Measurements from ENCODE around the gene ATP5F1E. TPM values are rescaled to one million over a fixed set of nuclear protein-coding genes. Genes with fewer than 3 reads are reported as not detected.

Gene ATP5F1E
- total and polyA plus RNA-seq, 4 donors = 11.7 to 148 (median 27.7) TPM

DNA sequence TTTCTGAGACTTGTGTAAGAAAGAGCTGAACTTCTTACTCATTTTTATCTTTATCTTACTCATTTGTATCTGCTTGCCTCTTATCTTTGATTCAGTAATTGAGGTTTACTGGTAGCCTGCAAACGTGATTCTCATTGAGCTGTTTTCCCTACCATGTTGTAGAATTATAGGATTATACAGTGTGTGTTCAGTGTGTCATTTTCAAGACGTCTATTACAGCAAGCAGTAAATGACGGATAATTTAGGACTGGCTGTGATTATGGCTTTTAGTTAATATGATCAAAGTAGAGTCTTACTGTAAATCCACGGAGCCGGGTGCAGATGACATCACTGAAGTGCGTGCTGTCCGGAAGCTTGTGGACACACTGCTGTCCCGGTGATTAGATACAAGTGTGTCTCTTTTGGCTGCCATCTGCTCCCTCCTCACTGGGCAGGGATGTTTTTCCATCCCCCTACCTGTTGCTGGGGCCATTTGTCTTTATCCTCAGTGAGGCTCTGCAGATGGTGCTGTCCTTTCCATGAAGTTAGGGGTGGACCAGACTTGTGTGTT is 45.1 kb downstream of the ATP5F1E start:
- no peak for TF ChIP-seq HNF4G (IDR thresholded peaks at IDR 0.05)
- no peak for TF ChIP-seq HNF4A (conservative IDR thresholded peaks at IDR 0.05)
- no peak for TF ChIP-seq ATF3 (IDR thresholded peaks at IDR 0.05)
- TF ChIP-seq TAF1 (conservative IDR thresholded peaks at IDR 0.05) = no peak
- TF ChIP-seq YY1 (IDR thresholded peaks at IDR 0.05) = no peak
- no peak for TF ChIP-seq FOXA2 (IDR thresholded peaks at IDR 0.05)
- no peak for TF ChIP-seq SP1 (IDR thresholded peaks at IDR 0.05)
- no peak for TF ChIP-seq MAX (IDR thresholded peaks at IDR 0.05)
- TF ChIP-seq EGR1 (IDR thresholded peaks at IDR 0.05; ENCODE audit: low read depth in 2 of 2) = no peak
- no peak for TF ChIP-seq GABPA (IDR thresholded peaks at IDR 0.05 in 1 of 2, conservative IDR thresholded peaks at IDR 0.05 in 1 of 2)
- no peak for TF ChIP-seq CTCF (IDR thresholded peaks at IDR 0.05; ENCODE audit: low read depth, low read length, missing input control)
- no peak for TF ChIP-seq FOXA1 (IDR thresholded peaks at IDR 0.05)
- no peak for TF ChIP-seq RAD21 (IDR thresholded peaks at IDR 0.05)
- no peak for TF ChIP-seq JUND (IDR thresholded peaks at IDR 0.05)
- no peak for TF ChIP-seq ZBTB33 (IDR thresholded peaks at IDR 0.05)
- no peak for TF ChIP-seq NR2F2 (IDR thresholded peaks at IDR 0.05)
- no peak for TF ChIP-seq RXRA (IDR thresholded peaks at IDR 0.05)
- TF ChIP-seq, protein P1, sequence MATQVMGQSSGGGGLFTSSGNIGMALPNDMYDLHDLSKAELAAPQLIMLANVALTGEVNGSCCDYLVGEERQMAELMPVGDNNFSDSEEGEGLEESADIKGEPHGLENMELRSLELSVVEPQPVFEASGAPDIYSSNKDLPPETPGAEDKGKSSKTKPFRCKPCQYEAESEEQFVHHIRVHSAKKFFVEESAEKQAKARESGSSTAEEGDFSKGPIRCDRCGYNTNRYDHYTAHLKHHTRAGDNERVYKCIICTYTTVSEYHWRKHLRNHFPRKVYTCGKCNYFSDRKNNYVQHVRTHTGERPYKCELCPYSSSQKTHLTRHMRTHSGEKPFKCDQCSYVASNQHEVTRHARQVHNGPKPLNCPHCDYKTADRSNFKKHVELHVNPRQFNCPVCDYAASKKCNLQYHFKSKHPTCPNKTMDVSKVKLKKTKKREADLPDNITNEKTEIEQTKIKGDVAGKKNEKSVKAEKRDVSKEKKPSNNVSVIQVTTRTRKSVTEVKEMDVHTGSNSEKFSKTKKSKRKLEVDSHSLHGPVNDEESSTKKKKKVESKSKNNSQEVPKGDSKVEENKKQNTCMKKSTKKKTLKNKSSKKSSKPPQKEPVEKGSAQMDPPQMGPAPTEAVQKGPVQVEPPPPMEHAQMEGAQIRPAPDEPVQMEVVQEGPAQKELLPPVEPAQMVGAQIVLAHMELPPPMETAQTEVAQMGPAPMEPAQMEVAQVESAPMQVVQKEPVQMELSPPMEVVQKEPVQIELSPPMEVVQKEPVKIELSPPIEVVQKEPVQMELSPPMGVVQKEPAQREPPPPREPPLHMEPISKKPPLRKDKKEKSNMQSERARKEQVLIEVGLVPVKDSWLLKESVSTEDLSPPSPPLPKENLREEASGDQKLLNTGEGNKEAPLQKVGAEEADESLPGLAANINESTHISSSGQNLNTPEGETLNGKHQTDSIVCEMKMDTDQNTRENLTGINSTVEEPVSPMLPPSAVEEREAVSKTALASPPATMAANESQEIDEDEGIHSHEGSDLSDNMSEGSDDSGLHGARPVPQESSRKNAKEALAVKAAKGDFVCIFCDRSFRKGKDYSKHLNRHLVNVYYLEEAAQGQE (IDR thresholded peaks at IDR 0.05) = no peak
- peak; percentile 19 for DNase-seq (ENCODE audit: low spot score)
- Histone ChIP-seq H3K36me3 (ENCODE audit: control insufficient read depth in 4 of 4, insufficient read depth in 3 of 4, low read depth in 1 of 4, low read length in 3 of 4) (peaks cover 5 to 35% (median 22%) of the 10 kb centered on the region in 4 donors), H3K9ac (ENCODE audit: low read depth in 1 of 2, low read length in 2 of 2) (no peak overlapping the region), H3K9me3 (ENCODE audit: control insufficient read depth in 4 of 4, low read length in 3 of 4) (no peaks in the 10 kb centered on the region), H3K27me3 (ENCODE audit: control insufficient read depth in 4 of 4, insufficient read depth in 4 of 4, low read length in 3 of 4) (no peaks in the 10 kb centered on the region), H3K4me1 (ENCODE audit: control insufficient read depth in 4 of 4, insufficient read depth in 4 of 4, low read length in 3 of 4) (peaks cover 6 to 44% (median 29%) of the 10 kb centered on the region in 4 donors), H3K27ac (ENCODE audit: low read depth in 1 of 2, low read length in 2 of 2) (no peak overlapping the region), H3K4me3 (ENCODE audit: low read depth in 1 of 3, low read length in 3 of 3) (no peak overlapping the region)
- WGBS = 91% methylated on average over 8 of the region's 8 CpGs

Measured in liver (tissue), 9 donors.